K562 (cell line): ENCODE data around the gene DCAF17. TPM values are rescaled to one million over a fixed set of nuclear protein-coding genes. Genes with fewer than 3 reads are reported as not detected.

ENCODE experiments used
- BACH1 ChIP-seq: fragments of 200-800 bp; sonication (Bioruptor generic); IDR thresholded peaks from 2 replicates; pipeline ENCODE4 v1.6.1; 2016; ENCODE audit warnings: missing genetic modification characterization, missing compliant biosample characterization
- BCL6 ChIP-seq: fragments of 250-450 bp; sonication (Bioruptor Pico); IDR thresholded peaks from 2 replicates; pipeline ENCODE4 v1.4.0; 2020
- BRCA1 ChIP-seq, 2 experiments: fragments of 450-650 bp in 1 of 2; sonication (generic) in 1 of 2; formaldehyde crosslinking in 1 of 2; IDR thresholded peaks; 2 replicates each; pipeline versions ENCODE4 v1.5.0 to v1.6.1; 2017 to 2020; ENCODE audit warnings: mild to moderate bottlenecking in 1 of 2, missing genetic modification reagents in 1 of 2
- CBFA2T2 ChIP-seq: fragments of 450-650 bp; conservative IDR thresholded peaks from 2 replicates; pipeline ENCODE4 v1.6.1; 2017; ENCODE audit warnings: mild to moderate bottlenecking
- CBFA2T3 ChIP-seq: fragments of 450-650 bp; IDR thresholded peaks from 2 replicates; pipeline ENCODE4 v1.6.1; 2017
- CEBPG ChIP-seq, 3 experiments: fragments of 200-800 bp in 1 of 3; sonication (Bioruptor generic) in 1 of 3; sonication (generic) in 1 of 3; formaldehyde crosslinking in 1 of 3; IDR thresholded peaks in 2 of 3; conservative IDR thresholded peaks in 1 of 3; 2 replicates each; pipeline versions ENCODE4 v1.6.1 to v1.8.0; 2016 to 2022; ENCODE audit warnings: missing compliant biosample characterization in 2 of 3, missing genetic modification characterization in 2 of 3, mild to moderate bottlenecking in 1 of 3, missing genetic modification reagents in 1 of 3
- ESRRB ChIP-seq: fragments of 250-450 bp; sonication (Bioruptor Pico); IDR thresholded peaks from 2 replicates; pipeline ENCODE4 v1.5.0; 2020; ENCODE audit warnings: mild to moderate bottlenecking, moderate library complexity, borderline replicate concordance
- HLTF ChIP-seq: fragments of 450-650 bp; IDR thresholded peaks from 2 replicates; pipeline ENCODE4 v1.6.1; 2016
- HNRNPUL1 ChIP-seq: fragments of 200-400 bp; formaldehyde crosslinking; IDR thresholded peaks from 2 replicates; pipeline ENCODE4 v1.6.1; 2017; ENCODE audit warnings: low read length
- JUN ChIP-seq, 2 experiments: sonication (generic) in 1 of 2; formaldehyde crosslinking in 1 of 2; IDR thresholded peaks; 2 replicates each; pipeline versions ENCODE4 v1.6.1 to v1.8.0; 2012 to 2022; ENCODE audit warnings: borderline replicate concordance in 2 of 2, mild to moderate bottlenecking in 2 of 2, improper control_type of control experiment in 1 of 2, low read depth in 1 of 2, low read length in 1 of 2, missing genetic modification reagents in 1 of 2
- KLF16 ChIP-seq: IDR thresholded peaks from 2 replicates; pipeline ENCODE4 v1.6.1; 2016; ENCODE audit warnings: antibody characterized with exemption
- MAFF ChIP-seq: IDR thresholded peaks from 2 replicates; pipeline ENCODE4 v1.6.1; 2012; ENCODE audit warnings: low read length, improper control_type of control experiment
- MAFG ChIP-seq: fragments of 450-650 bp; conservative IDR thresholded peaks from 2 replicates; pipeline ENCODE4 v1.6.1; 2016; ENCODE audit warnings: missing genetic modification characterization, missing compliant biosample characterization
- NCOA4 ChIP-seq: fragments of 450-650 bp; IDR thresholded peaks from 2 replicates; pipeline ENCODE4 v1.6.1; 2018; ENCODE audit warnings: mild to moderate bottlenecking; ENCODE audit not compliant: partially characterized antibody
- PHTF2 ChIP-seq: fragments of 250-450 bp; sonication (Bioruptor Pico); IDR thresholded peaks from 2 replicates; pipeline ENCODE4 v1.5.0; 2021; ENCODE audit warnings: mild to moderate bottlenecking
- POU5F1 ChIP-seq: fragments of 150-350 bp; IDR thresholded peaks from 2 replicates; pipeline ENCODE4 v1.6.1; 2014; ENCODE audit warnings: borderline replicate concordance, low read length, low read depth, mild to moderate bottlenecking; ENCODE audit not compliant: partially characterized antibody
- PTTG1 ChIP-seq: fragments of 450-650 bp; IDR thresholded peaks from 2 replicates; pipeline ENCODE4 v1.6.1; 2016; ENCODE audit warnings: low read depth, mild to moderate bottlenecking, missing genetic modification characterization, missing compliant biosample characterization
- RBFOX2 ChIP-seq: fragments of 200-400 bp; formaldehyde crosslinking; IDR thresholded peaks from 2 replicates; pipeline ENCODE4 v1.6.1; 2017; ENCODE audit warnings: low read depth, mild to moderate bottlenecking, low read length, moderate library complexity
- RBM14 ChIP-seq: fragments of 200-400 bp; formaldehyde crosslinking; IDR thresholded peaks from 2 replicates; pipeline ENCODE4 v1.6.1; 2018; ENCODE audit warnings: low read depth, mild to moderate bottlenecking, low read length, moderate library complexity, borderline replicate concordance; ENCODE audit not compliant: insufficient read depth
- RBM15 ChIP-seq: fragments of 200-400 bp; formaldehyde crosslinking; IDR thresholded peaks from 2 replicates; pipeline ENCODE4 v1.6.1; 2018; ENCODE audit warnings: mild to moderate bottlenecking, low read length, moderate library complexity; ENCODE audit not compliant: insufficient read depth
- SAFB2 ChIP-seq: fragments of 200-400 bp; formaldehyde crosslinking; IDR thresholded peaks from 2 replicates; pipeline ENCODE4 v1.6.1; 2018; ENCODE audit warnings: borderline replicate concordance, low read length, low read depth, moderate library complexity; ENCODE audit not compliant: severe bottlenecking
- SREBF2 ChIP-seq: sonication (generic); formaldehyde crosslinking; IDR thresholded peaks from 2 replicates; pipeline ENCODE4 v1.4.0; 2020; ENCODE audit warnings: mild to moderate bottlenecking, missing genetic modification reagents
- ZFP1 ChIP-seq: fragments of 450-650 bp; formaldehyde crosslinking; IDR thresholded peaks from 2 replicates; pipeline ENCODE4 v1.4.0; 2020; ENCODE audit warnings: mild to moderate bottlenecking, mixed read lengths
- ZNF175 ChIP-seq: fragments of 200-800 bp; sonication (Bioruptor generic); IDR thresholded peaks from 2 replicates; pipeline ENCODE4 v1.6.1; 2016; ENCODE audit warnings: low read depth, mild to moderate bottlenecking, missing genetic modification characterization, missing compliant biosample characterization
- ZNF316 ChIP-seq: fragments of 450-650 bp; IDR thresholded peaks from 2 replicates; pipeline ENCODE4 v1.6.1; 2016
- ZNF586 ChIP-seq: fragments of 450-650 bp; formaldehyde crosslinking; conservative IDR thresholded peaks from 2 replicates; pipeline ENCODE4 v1.4.0; 2020; ENCODE audit warnings: mild to moderate bottlenecking, moderate library complexity
- polyA plus RNA-seq, 8 experiments: library from polyadenylated mRNA; depleted of rRNA in 4 of 8; stranded (reverse) in 5 of 8; unstranded in 3 of 8; fragments of >200 nt; fragmentation: Nextera tagmentation in 2 of 8; fragmentation: Illumina TruSeq in 1 of 8; extraction: Ambion mirVana in 2 of 8; extraction: Trizol in 1 of 8; gene quantifications; 2 replicates each; pipeline versions ENCODE4 v1.2.1 to v1.2.3, GENCODE V29; 2011 to 2014; ENCODE audit warnings: inconsistent platforms in 1 of 8, missing spikeins in 1 of 8
- total RNA-seq, 7 experiments: library from RNA; depleted of rRNA in 6 of 7; stranded (reverse); fragments of >200 nt in 6 of 7; fragmentation: Illumina TruSeq in 2 of 7; extraction: Trizol in 2 of 7; gene quantifications; 2 replicates each; pipeline versions ENCODE4 v1.2.1 to v1.2.3, GENCODE V29; 2011 to 2021; ENCODE audit warnings: low replicate concordance in 1 of 7
- TF ChIP-seq, protein P1 (sequence below): sonication (generic); IDR thresholded peaks from 2 replicates; pipeline ENCODE4 v1.6.1; 2016

The DCAF17 gene
- total and polyA plus RNA-seq, 9 of the 15 experiments (the other 6 are each of a cell fraction or from before 2014, with no cell fraction given): 10.0 to 38.5 (median 27.1) TPM

- TF ChIP-seq ZFP1 (no peak), KLF16 (no peak), RBFOX2 (no peak), SREBF2 (CRISPR knock-in tag) (no peak), ZNF586 (CRISPR knock-in tag) (no peak), MAFF (peak; percentile 34; the same call in 1 of the 2 replicates), RBM14 (no peak), BACH1 (no peak), ESRRB (CRISPR knock-in tag) (no peak), CBFA2T3 (0 out of 2 replicates have a peak, but pooled peaks have one; percentile 19), CBFA2T2 (peak; percentile 17; the same call in 1 of the 2 replicates), BCL6 (CRISPR knock-in tag) (no peak), BRCA1 (IDR thresholded peaks at IDR 0.05) (no peak), BRCA1 (CRISPR knock-in tag; IDR thresholded peaks at IDR 0.05) (no peak), NCOA4 (no peak), ZNF175 (no peak), HLTF (no peak), SAFB2 (no peak), PHTF2 (CRISPR knock-in tag) (no peak), POU5F1 (no peak), JUN (IDR thresholded peaks at IDR 0.05; ENCODE audit: borderline replicate concordance, low read depth, low read length) (no peak), JUN (CRISPR knock-in tag; IDR thresholded peaks at IDR 0.05; ENCODE audit: borderline replicate concordance) (no peak), ZNF316 (peak; percentile 85), MAFG (tag) (peak; percentile 43), CEBPG (CRISPR knock-in tag; IDR thresholded peaks at IDR 0.05) (no peak), CEBPG (tag; conservative IDR thresholded peaks at IDR 0.05 in 1 of 2, IDR thresholded peaks at IDR 0.05 in 1 of 2) (no peak), PTTG1 (no peak), HNRNPUL1 (no peak), RBM15 (no peak)
- TF ChIP-seq, protein P1, sequence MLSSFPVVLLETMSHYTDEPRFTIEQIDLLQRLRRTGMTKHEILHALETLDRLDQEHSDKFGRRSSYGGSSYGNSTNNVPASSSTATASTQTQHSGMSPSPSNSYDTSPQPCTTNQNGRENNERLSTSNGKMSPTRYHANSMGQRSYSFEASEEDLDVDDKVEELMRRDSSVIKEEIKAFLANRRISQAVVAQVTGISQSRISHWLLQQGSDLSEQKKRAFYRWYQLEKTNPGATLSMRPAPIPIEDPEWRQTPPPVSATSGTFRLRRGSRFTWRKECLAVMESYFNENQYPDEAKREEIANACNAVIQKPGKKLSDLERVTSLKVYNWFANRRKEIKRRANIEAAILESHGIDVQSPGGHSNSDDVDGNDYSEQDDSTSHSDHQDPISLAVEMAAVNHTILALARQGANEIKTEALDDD: peak; percentile 78; the same call in 1 of the 2 replicates
Observed at GRCh38 chr2:171512683-171513195, 78.7 kb downstream of the DCAF17 start (continued).
